NCI-H146 treated with DMSO at 0.1 percent for 48 hours (cell line): Measurements from ENCODE around the gene SLC22A8.
"Not testable (repeated sequence)": the region's sequence is repeated elsewhere in the genome, so short reads cannot be mapped to it uniquely, and the experiment has no call there.

Source experiments
- DNase-seq: peaks from one replicate; lab custom pipeline; 2025; ENCODE audit not compliant: unreplicated experiment; lab: John Stamatoyannopoulos, UW

Gene SLC22A8, protein sequence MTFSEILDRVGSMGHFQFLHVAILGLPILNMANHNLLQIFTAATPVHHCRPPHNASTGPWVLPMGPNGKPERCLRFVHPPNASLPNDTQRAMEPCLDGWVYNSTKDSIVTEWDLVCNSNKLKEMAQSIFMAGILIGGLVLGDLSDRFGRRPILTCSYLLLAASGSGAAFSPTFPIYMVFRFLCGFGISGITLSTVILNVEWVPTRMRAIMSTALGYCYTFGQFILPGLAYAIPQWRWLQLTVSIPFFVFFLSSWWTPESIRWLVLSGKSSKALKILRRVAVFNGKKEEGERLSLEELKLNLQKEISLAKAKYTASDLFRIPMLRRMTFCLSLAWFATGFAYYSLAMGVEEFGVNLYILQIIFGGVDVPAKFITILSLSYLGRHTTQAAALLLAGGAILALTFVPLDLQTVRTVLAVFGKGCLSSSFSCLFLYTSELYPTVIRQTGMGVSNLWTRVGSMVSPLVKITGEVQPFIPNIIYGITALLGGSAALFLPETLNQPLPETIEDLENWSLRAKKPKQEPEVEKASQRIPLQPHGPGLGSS

DNA sequence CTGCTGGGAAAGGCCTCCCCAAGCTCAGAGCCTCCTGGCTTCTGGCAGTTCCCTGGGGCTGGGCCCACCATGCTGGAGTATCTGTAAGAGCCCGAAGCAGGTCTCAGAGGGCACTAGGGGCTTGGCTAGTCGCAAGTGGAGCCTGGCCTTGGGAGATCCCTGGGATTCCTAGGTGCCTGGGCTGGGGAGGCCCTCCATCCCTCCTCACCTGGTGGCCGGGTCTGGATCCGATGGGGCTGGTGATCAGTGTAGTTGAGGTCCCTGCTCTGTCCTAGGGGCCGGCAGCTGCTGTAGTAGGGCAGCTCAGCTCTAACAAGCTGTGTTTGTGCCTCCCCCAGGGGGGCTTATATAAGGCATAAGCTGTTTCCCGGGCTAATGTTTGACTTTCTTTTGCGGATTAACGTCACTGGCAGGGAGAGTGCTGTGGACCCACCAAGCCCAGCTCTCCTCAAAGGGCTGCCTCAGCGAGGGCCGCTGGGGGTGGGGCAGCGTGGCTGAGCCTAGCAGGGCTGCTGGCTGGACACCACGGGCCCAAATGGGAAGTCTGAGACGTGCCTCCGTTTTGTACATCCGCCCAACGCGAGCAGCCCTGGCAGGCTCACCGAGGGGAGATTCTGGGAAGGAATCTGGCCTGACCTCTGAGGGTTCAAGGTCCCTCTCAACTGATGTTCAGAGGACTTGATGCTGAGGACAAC lies at the start of gene SLC22A8:
Gene SLC22A8, minus strand, starts transcription at position 321 of the 695 bp plus-strand sequence. CDS start 883 bp downstream, outside the sequence.
- no peak for DNase-seq

DNA sequence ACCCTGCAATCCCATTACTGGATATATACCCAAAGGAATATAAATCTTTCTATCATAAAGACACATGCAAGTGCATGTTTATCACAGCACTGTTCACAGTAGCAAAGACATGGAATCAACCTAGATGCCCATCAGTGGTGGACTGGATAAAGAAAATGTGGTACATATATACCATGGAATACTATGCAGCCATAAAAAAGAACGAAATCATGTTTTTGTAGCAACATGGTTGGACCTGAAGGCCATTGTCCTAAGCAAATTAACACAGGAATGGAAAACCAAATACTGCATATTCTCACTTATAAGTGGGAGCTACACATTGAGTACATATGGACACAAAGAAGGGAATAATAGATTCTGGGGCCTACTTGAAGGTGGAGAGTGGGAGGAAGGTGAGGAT lies 30.6 kb upstream of the SLC22A8 start:
- DNase-seq: not testable (repeated sequence)

DNA sequence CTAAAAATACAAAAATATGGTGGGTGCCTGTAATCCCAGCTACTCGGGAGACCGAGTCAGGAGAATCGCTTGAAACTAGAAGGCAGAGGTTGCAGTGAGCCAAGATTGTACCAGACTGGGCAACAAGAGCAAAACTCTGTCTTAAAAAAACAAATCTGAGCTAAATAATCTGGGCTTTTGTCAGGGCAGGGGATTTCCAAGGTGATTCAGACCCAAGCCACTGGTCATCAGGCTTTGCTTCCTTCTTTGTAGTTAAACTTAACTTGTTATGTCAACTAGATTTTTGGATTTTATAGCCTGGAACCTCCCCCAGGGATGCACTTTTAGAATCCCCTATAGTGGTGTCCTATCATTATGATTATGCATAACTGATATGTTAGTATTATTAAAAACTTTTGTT lies 27.0 kb upstream of the SLC22A8 start:
- no peak for DNase-seq

DNA sequence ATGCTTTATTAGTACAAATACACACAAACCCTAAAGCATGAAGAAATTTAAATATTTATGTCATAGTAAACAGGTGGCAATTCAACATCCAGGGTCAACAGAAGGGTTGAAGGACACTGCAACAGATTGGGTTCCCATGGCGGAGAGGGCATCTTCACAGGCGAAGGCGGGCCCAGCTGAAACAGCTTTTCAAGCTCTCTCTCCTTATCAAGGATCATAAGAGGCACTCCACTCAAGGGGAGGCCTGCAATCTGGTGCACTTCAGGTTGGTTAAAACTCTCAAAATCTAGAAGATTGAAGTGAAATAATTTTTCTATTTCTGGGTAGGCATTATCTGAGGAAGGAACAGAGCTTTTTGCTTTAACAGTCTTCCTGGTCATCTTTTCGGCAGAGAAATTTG lies 16.8 kb upstream of the SLC22A8 start:
- DNase-seq: no peak

DNA sequence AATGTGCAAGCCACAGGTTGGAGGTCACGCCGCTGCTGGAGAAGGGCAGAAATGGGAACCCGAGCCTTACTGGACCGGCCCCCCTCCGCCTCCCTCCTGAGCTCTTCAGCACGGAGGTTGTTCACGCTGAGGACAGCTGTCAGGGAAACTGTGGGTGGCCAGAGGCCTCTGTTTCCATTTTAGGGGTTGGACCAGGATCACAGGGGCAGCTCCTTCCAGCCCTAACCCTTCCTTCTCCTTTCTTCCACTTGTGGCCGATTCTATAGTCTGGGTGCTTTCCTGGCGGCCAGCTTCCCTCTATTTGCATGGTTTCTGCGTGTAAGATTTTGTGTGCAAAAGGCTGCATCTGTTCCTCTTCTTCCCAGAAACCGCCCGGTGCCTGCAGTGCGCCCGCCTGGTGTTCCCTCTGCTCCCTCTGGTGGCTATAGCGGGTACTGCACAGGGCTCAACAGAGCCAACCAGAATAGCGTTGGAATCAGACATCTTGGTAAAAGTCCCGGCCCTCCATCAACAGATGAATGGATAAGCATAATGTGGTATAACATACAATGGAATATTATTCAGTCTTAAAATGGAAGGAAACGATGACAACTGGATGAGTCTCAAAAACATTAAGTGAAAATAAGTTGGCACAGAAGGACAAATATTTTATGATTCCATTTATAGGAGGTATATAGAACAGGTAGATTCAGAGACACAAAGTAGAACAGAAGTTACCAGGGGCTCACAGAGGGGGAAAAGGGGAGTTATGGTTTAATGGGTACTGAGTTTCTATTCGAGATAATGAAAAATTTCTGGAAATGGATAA lies 8.4 kb upstream of the SLC22A8 start:
- peak; percentile 24 for DNase-seq

DNA sequence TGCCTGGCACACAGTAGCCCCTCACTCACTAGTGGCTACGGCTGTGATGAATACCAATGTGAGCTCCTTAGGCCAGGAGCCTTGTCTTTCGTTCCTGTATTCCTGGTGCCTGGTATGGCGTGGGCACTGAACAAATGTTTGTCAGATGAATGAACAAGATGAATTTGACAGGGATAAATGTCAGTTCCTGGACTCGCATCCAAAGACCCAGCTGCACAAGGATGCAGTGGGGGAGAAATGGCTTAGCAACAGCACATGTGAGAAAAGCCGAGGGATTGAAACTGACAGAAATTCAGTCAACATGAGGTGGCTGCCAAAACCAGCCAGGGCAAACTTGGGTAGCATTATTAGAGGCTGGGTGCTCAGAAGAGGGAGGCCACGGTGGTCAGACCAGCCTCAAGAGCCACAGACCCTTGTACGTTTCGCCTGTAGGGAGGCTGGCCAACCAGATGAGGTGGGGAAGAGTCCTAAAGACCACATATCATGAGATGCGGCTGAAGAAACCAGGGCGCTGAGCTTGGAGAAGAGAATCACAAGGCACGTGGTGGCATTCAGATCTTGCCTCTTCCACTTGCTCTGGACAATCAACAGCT lies 7.7 kb upstream of the SLC22A8 start:
- no peak for DNase-seq

DNA sequence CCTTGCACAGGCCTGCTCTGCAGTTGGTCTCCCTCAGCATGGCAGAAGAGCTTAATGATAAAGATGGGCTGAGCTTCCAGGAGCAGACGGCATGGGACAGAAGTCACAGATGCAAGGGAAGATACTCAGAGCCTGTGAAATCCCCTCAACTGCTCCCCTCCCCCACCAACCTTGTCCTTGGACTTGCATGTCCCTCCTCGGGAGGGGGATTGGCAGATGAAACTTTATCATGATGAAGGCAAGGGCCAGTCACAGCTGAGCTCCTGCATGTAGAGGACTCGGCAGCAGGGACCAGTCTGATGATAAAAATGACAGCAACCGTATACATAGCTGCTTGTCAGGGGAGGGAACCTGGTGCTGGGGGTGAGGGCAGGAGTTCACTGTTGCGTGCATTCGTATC lies 6.8 kb upstream of the SLC22A8 start:
- no peak for DNase-seq

DNA sequence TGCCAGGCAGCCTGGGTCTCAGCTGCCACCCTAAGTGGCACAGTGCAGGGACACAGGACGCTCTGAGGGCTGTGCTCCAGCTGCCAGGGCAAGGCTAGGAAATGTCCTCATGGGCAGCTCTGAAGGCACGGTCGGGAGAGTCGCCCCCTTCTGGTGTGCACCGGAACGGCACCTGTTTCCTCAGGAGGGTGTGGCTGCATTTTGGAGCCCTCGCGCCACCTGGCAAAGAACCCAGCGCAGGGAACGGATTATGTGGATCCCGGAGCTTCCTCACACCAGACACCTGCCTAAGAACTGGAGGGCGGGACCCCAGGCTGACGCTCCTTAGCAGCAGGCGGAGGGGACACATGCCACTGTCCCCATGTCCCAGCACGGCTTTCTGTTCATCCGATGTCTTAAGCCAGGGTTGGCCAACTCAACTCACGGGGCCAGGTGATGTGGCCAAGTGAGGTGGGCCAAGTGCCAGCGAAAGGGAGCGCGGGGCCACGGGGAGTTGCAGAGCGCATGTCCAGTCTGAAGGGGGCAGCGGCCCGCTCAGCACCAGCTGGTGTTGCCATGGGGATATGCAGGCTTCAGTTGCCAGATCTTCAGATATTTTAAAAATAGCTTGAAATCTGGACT lies 5.1 kb upstream of the SLC22A8 start:
- no peak for DNase-seq

DNA sequence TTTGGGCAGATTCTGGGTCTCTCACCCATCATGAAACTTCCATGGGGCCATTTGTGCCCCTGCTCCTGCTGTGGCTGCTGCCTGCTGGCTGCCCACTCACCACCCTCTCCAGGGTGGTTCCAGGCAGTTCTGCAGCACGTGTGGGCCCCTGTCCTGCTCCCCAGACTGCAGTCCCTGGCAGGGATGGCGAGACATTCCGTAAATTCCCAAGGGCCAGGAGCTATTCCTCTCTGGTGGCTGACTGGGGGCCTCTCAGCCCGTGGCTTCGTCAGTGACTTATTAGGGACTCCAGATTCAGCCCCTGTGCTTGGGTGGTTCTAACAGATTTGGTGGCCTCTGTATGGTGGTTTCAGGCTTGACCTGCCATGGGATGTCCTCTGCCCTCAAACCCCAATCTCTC lies 3.9 kb upstream of the SLC22A8 start:
- no peak for DNase-seq

DNA sequence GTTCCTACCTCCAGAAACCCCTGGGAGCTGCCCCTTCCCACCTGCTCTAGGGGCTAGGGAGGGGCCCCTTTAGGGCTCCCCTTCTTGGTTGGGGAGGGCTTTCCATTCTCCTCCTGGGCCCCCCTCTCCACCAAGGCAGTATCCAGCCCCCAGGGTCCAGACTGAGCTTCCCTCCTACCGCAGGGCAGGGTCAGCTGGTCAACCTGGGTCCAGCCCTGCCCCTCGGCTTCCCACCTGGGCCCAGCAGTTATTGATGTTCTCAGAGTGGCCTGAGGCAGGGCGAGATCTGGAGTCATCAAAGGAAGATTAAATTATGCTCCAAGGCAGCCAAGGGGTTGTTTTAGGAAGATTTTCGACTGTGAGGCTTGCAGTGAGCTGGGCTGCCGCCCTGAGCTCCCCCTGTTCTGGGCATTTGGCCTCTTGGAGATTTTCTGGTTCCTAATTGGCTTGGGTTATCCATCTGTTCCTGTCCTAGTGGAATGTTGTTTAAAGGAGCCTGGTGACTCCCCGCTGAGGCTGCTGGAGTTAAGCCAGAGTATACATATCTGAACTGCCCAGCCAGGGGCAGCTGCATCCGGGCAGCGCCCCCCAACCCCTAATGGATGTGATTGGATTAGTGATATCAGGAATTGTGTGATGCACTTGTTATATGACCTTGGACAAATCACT lies 1.8 kb upstream of the SLC22A8 start:
- DNase-seq: peak; percentile 64

DNA sequence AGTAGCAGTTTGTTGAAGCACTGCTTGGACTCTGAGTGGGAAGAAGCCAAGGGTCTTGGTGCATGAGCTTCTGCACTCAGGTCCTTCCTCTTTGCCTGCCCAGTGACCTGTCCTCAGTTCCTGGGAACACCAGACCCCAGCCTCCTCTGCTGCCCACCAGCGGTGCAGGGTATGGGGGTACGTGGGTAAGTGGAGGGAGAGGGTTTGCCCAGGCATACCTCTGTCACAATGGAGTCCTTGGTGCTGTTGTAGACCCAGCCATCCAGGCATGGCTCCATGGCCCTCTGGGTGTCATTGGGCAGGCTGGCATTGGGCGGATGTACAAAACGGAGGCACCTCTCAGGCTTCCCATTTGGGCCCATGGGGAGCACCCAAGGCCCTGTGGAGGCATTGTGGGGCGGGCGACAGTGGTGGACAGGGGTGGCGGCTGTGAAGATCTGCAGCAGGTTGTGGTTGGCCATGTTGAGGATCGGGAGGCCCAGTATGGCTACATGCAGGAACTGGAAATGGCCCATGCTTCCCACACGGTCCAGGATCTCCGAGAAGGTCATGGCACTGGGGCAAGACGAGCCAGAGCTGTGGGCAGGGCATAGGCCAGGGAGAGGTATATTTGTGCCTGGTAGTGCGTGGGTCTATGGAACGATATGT lies 1.1 kb downstream of the SLC22A8 start:
- DNase-seq: no peak

DNA sequence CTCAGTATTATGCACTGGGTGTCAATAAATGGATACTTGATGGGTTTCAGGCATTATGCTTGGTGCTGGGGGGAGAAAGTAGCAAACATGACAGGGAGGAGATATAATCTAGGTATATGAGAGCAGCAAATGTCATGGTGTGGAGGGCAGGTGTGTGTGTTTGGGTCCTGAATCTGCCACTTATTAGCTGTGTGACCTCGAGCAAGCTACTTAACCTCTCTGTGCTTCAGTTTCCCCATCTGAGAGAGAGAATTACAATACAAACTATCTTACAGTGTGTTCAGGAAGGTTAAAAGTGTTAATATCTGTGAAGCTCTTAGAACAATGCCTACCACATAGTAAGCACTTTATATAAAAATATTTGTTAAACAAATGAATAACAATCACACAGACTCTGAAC lies 2.8 kb downstream of the SLC22A8 start:
- DNase-seq: no peak

DNA sequence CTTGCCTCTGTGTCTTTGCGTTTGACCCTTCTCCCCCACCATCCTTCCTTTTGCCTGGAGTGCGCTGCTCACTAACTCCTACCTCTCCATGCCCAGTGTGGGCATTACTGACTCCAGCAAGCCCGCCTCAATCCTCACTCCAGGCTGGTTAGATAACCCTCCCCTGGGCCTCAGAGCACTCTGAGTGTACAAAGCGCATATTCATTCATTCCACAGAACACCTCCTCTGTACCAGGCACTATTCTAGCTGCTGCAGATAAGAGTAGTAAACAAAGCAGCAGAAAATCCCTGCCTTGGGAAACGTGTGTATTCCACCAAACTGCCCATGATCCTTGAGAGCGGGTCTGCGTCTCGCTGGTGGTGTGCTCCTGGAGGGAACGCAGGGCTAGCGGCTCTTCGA lies 3.2 kb downstream of the SLC22A8 start:
- DNase-seq: no peak

DNA sequence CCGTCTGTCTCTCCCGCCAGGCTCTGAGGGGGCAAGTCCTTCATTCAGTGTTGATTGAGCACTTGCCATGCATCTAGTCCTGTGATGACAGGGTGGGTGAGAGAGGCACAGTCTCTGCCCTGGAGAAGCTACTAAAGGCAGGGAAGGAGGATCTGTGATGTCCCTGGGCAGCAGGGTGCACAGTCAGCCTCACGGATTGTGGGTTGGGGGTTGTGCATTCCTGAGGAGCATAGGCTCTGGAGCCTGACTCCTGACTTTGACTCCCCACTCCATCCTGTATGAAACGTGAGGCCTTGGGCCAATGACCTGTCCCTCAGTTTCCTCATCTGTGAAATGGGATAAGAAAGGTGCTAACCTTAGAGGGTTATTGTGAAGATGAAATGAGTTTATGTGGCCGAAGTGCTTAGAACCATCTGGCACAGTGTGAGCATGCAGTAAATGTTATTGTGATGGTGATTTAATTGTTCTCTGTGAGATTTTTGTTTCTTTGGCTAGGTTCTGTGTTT lies 4.7 kb downstream of the SLC22A8 start:
- DNase-seq: no peak

DNA sequence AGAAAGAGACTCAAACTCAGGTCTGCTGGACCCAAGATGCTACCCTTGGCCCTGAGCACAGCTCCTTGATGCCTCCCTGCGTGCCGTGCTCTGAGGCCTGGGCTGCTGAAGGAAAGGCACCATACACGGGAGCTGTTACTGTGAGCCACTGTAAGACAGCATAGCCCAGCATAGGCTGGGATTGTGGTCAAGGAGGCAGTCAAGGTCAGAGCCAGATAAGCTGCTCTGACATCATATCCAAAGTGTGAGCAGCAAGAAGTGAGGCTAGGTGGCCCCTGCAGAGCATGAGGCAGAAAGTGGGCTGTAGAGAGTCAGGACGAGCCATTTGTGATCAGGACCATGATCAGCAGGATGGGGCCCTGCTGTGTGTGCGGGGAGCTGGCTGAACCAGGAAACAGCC lies 7.7 kb downstream of the SLC22A8 start:
- no peak for DNase-seq

DNA sequence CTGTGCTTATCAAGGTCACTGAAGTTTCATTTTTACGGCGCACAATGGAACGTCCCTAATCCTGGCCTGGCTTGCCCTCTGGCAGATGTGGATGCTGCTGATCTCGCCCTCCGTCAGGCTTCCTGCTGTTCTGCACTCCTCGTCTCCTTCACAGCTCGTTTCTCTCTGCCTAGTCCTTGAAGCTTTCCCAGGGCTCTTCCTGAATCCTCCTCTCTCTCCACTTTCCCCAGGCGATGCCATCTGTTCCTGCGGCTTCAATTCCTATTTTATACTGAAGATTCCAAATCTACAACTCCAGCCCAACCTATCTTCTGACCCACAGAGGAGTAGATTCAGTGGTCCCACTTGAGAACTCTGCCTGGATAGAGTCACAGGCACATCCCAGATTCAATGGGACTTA lies 14.2 kb downstream of the SLC22A8 start:
- no peak for DNase-seq

DNA sequence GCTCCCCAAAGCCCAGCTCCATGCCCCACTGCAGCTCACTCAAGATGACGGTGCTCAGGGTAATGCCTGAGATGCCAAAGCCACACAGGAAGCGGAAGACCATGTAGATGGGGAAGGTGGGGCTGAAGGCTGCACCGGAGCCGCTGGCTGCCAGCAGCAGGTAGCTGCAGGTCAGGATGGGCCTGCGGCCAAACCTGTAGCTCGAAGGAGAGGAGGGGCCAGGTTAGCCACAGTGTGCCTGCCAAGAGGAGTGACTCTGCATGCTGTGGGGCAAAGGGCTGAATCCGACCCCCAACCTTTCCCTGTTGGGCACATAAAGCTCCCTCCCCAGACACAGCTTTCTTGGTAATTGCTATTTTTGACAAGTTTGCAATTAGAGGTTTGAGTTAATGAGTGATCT lies 16.0 kb downstream of the SLC22A8 start:
- DNase-seq: no peak

DNA sequence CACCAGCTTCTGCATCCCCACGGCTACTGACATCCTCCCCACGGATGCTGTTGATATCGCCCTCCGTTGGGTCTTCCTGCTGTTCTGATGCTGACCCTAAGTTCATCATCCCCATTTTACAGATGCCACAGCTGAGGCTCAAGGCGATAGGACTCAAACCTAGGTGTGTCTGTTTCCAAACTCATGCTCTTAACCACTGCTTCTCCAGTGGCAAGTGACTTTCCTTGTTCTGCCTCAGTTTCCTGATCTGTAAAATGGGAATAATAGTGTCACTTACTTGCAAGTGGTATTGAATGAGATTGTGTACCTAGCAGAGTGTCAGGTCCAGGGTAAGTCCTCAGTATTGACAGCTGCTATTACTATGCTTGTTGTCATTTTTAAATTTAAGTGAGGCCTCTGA lies 16.5 kb downstream of the SLC22A8 start:
- DNase-seq: no peak

DNA sequence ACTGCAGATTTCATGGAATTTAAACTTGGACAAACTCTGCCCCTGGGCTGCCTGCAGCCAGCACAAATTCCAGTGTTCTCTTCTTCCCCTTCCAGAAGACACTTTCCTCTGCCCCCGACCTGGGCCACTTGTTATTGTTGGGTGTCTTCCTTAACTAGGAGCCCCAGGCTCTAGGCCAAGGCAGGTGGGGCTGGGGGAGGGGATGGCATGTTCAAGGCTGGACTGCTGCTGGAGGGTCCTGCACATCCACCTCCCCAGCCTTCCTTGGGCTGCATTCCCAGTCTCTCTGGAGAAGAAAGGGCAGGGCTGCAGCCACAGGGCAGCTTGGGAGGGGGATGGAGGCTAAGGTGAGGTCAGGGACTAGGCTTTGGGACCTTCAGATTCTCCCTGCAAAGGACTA lies 19.4 kb downstream of the SLC22A8 start:
- no peak for DNase-seq
